GM03348 (cell line): ENCODE measurements around the gene FAM120A.

ENCODE experiments used
- DNase-seq: peaks from one replicate; pipeline ENCODE4 v3.0.0; 2012; ENCODE audit warnings: low spot score

The FAM120A gene

DNA sequence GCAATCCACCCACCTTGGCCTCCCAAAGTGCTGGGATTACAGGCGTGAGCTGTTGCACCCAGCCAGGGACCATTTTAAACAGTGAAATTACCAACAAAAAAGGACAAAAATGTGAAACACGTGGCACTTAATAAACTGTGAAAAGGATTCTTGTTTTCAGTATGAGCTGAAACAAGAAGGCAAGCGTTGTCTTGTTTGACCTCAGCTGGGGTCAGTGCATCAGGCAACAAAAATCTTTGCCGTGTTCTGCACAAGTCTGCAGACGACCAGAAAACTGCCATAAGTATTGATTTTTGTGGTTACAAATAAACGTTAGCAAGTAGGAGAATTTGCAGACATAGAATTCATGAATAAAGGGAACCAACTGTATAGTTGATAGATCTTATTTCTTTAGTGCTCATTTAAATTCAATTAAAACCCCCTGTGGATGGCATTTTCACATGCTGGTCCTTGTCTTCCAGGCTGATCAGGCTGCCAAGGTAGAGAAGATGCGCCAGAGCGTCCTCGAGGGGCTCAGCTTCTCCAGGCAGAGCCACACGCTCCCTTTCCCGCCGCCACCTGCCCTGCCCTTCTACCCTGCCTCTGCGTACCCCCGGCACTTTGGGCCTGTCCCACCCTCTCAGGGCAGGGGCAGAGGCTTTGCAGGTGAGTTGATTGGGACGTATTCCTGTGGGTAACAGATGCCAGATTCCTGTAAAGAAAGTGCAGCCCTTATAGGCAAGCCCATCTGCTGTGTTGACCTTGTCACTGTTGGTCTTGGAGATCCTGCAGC is 106.1 kb downstream of the FAM120A start:
- no peak for DNase-seq

DNA sequence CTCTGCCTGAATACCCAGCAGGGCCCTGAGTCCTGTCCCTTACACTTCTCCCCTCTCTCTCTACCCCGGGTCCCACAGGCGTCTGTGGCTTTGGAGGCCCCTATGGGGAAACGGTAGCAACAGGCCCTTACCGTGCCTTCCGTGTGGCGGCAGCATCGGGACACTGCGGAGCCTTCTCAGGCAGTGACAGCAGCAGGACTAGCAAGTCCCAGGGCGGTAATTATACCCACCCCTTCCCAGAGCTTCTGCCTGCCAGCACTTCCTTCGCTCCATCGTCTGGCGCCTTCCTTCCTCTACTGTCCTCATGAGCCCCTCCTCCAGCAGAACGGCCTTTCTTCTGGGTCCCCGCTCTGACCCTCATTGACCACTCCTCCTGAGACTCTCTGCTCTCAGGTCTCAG is 107.0 kb downstream of the FAM120A start:
- DNase-seq: no peak

DNA sequence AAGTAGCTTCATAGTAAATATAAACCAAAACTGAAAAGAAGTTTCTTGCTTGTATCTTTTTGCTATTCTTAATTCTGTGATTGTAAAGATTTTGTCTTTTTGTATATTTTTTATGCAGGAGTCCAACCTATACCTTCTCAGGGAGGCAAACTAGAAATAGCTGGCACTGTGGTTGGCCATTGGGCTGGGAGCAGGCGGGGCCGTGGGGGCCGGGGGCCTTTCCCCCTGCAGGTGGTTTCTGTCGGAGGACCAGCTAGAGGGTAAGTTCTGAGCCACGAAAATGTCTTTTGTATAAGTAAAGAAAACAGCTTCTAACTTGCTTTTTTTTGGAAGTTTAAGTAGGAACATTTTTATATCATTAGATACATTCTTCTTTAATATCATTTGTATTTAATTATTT is 109.5 kb downstream of the FAM120A start:
- DNase-seq: no peak

DNA sequence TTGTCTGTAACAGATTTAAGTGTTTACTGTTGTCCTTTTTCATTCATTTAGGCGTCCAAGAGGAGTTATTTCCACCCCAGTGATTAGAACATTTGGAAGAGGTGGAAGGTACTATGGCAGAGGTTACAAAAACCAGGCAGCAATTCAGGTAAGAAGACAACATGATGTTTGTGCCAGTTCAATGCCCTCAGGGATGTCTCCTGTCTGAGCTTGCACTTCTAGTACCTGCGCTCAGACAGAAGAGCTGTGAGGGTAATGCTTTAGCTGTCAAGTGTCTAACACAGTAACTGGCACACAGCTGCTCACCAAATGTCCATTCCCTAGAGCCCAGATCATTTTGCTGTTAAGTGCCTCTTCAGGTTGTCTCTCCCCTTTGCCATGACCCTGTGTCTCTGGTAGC is 110.7 kb downstream of the FAM120A start:
- no peak for DNase-seq

DNA sequence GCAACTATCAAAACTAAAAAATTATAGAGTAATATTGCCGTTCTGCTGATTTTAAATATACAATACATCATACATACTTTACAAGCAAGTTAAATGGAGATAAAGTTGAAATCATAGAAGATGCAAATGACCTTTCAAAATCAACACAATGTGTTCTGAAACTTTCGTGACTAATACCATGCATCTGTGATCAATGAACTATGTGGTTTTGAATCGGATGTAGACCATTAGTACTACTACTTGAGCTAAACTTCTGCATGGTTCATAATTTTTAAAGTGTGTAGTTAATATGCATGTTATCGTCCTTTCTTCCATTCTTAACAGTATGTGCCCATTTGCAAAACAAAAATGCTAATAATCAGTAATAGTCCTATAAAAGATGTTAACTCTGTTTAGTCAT is 113.6 kb downstream of the FAM120A start:
- DNase-seq: no peak

DNA sequence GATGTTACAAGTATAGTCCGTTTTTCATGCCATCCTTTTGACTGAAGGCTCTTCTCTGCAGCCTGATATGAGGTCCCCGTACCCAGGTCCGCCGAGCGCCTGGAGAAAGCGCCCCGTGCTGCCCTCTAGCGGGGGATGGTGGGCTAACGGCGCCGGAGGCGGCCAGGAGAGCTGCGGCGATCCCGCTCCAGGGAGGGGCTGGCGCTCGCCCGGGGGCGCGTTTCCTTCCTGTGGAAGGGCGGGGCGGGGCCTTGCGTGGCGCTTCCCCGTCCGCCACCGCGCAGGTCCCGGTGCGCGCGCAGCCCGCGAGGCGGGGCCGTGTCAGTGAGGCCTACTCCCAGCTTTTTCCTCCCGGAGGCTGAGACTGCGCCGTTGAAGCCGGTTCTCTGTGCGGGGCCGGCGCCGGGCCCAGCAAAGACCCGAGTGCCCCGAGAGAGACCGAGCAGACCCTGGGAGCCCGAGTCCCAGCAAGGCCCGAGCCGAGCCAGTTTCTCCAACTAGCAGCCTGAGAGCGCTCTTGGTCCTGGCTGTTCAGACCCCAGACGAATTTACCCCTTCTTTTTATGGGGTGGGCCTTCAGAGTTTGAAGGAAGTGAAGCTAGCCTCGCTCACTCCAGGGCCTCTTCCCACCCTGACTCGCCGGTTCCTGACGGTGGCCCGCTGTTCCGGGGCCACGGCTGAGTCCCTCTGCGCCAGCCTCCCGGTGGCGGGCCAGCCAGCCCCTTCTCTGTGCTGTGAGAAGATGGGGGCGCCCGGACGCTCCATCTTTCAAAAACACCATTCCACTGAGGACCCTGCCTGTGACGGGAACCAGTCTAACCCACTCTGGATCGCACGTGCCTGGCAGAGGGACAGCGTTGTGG is 115.2 kb downstream of the FAM120A start:
- peak; percentile 100 for DNase-seq

DNA sequence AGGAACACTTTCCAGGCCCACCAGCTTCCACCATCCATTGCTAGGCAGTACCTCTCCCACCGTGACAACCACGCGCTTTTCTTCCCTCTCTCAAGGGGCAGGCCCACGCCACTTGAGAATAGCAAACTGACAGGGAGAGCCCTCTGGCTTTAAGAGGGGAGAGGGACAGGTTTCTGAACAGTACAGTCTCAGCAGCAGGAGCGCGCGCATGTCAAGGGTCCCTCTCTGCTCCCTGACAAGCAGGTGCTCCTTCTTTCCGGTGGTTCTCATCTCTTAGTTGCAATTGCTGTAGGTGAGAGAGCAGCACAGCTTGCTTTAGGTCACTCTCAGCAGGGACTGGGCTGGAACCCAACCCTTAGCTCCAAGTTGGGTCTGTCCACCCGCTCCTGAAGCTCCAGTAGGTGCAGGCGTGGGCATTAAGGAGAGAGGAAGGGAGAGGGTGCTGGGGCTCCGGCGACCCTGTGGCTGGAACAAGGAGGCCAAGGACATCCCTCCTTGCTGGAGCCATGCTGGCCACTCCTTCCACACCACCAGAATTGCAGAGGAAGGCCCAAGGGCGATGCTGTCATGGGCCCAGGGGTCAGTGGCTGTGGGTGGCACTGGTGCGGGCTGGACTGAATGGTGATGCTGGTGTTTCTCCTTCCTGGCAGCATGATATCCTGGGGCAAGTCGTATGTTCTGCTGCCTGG is 115.9 kb downstream of the FAM120A start:
- peak; percentile 24 for DNase-seq

DNA sequence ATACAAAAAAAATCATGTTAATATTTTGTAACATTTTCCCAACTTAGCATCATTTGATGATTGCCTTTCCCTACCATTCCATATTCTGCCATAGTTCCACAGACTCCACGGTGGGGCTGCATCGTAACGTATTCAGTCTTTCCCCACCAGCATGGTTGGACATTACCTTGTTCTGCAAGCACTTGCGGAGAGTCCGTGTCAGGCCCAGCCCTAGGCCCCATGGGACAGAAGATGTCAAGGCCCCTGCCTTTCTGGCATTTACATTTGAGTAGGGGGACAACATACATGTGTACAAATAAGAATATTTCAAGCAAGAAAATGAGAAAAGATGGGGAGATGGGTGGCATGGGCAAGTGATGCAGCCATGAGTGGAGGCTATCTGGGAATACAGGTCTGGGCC is 116.7 kb downstream of the FAM120A start:
- no peak for DNase-seq

DNA sequence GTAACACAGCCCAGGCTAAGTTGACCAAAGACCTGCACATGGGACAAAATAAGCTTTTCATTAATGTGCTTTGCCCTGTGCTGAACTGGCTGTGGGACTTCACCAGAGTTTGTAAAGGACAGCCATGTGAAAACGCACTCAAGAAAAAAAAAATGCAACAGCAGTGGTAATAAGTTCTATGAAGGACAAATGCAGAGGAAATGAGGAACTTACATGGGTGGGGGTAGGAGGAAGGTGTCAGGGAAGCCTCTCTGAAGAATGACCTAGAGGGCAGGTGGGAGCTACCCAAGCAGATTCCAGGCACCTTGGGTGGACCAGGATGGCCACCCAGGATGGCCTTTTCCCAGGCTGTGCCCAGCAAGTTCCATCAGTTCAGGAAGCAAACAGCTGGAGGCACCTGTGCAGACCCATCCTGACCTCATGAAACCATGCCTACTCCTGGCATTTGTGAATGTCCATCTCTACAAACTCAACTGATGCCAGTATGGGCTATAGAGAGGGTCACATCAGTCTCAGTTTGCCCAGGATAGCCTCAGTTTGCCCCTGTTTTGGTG is 118.2 kb downstream of the FAM120A start:
- no peak for DNase-seq

DNA sequence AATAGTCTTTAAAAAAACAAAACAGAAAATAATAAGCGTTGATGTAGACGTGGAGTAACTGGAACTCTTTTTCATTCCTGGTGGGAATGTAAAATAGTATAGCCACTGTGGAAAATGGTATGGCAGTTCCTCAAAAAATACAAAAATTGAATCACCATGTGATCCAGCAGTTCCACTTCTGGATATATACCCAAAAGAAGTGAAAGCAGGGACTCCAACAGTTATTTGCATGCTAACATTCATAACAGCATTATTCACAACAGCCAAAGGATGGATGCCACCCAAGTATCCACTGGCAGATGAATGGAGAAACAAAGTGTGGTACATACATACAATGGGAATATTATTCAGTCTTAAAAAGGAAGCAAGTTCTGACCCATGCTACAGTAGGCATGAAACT is 120.7 kb downstream of the FAM120A start:
- DNase-seq: no peak

DNA sequence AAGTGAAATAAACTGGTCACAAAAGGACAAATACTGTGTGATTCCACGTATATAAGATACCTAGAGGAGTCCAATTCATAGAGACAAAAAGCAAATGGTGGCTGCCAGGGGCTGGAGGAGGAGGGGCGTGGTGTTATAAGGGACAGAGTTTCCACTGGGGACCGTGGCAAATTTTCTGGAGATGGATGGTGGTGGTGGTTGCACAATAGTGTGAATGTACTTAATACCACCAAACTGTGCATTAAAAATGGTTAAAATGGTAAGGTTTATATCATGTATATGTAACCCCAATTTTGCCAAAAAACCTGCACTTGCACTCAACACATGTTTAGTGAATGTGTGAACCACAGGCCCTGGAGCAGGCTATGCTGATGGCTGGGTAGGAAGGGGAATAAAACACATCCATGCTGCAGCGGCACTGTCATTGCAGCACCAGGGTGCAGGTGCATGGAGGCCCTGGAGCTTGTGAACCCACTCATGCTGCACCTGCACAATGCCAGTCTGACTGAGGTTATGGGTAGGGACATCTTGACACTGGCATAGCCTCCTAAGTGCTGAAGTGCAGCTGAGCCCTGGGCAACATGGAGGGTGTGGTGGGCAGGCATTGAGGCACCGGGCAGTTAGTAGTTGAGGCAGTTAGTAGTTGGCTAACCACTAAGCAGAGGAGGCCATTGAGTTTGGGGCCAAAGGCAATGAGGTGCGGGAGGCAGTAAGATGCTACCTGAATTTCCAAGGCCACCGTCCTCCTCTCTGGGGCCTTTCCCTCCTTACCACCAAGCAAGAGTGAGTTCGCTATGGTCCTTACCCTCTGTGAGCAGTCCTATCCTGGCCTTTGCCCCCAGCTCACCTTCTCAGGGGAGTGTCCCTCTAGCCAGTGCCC is 121.4 kb downstream of the FAM120A start:
- DNase-seq: no peak

DNA sequence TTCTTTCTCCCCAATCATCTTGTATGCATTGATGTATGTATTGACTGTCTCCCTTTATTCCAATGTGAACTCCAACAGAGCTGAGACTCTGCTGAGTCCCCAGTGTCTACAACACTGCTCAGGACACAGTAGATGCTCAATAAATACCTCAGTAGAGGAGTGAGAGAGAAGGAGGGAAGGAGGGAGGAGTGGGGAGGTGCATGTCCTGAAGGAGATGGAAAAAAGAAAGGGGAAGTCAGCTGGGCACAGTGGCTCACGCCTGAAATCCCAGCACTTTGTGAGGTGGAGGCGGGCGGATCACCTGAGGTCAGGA is 122.0 kb downstream of the FAM120A start:
- DNase-seq: no peak

DNA sequence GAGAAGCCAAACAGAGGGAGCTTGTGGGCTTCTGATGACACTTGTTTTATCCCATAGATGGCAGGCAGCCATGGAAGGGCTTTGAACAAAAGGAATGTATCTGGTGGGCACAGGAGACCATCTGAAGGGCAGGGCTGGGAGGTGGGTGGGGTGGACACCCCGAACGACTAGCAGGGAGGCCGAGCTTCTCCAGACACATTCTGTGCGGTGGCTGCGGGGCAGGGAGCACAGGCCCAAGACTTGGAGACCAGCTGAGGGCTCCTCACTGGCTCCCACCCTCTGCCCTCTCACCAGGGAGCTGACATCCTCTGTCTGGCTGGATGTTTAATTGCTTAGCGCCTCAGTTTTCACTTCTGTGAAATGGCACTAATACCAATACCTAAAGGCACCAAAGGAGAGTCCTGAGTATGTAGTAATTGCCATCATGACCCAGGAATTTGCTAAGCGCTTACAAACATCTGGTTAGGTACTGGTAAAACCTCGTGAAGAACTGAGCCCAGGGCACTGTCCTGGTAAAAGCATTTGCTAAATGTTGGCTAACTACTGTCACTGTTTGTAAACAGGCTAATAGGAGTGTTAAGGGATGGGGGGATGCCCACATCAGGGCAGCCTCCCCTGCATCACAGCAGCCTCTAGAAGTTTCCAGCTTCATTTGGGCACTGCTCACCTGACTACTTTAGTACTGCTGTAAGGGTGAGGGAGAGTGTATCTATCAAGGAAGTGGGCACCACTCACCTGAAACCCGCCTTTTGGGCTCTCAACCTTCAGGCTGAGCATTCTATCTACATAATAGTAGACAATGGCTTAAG is 122.8 kb downstream of the FAM120A start:
- DNase-seq: no peak

DNA sequence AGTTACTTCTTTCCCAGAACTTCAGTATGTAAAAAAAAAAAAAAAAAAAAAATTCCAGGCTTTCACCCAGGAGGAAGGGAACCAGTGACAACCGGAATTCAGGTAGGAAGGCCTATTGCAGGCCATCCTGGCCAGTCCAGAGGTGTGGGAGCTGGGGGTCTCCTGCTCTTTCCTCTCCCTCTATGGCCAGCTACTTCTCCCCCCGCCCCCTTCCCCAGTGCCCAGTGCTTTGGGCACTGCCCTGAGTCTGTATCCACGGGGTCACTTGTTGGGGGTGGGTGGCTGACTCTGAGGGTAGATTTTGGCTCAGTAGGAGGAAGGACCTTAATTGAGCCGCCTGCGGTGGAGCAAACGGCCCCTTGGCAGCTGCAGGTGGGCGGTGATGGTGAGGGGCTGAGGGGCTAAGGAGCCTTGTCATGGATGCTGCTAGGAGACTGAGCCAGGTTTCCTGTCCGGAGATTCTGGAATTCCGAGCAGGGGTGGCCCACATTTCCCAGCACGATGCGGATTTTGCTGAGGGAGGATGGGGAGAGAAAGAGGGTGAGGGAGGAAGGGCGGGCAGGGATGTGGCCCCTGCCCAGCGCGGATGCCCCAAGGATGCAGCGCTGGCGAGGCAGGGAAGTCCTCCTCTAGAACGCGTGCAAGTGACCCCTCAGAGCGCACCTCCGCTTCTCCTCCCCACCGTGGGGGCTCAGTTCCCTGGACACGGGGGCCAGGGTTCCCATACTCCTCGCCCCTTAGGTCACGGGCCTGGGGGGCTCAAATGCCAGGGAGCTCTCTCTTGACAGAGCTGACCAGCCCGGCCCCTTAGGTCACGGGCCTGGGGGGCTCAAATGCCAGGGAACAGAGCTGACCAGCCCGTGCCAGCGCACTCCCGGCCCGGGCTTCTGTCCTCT is 123.7 kb downstream of the FAM120A start:
- DNase-seq: peak; percentile 35

DNA sequence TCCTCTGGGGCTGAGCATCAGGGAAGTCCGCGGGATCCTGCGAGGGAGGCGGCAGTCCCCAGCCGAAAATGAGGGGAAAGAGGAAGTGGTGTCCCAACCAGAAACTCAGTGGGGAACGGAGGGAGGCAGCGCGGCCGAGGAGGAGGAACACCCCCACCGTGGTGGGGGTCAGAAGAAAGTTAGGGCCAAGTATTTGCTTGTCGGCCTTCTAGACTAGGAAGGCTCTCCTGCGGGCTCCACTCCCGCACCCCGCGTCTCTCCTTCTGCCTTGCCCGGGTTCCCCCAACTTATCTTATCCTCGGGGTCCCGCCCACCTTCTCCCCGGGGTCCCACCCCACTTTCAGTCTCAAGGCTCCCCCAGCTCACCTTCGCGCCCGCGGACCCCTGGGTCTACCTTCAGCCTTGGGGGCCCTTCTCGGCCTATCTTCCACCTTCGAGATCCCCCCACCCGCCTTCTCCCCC is 124.3 kb downstream of the FAM120A start:
- DNase-seq: peak; percentile 77

DNA sequence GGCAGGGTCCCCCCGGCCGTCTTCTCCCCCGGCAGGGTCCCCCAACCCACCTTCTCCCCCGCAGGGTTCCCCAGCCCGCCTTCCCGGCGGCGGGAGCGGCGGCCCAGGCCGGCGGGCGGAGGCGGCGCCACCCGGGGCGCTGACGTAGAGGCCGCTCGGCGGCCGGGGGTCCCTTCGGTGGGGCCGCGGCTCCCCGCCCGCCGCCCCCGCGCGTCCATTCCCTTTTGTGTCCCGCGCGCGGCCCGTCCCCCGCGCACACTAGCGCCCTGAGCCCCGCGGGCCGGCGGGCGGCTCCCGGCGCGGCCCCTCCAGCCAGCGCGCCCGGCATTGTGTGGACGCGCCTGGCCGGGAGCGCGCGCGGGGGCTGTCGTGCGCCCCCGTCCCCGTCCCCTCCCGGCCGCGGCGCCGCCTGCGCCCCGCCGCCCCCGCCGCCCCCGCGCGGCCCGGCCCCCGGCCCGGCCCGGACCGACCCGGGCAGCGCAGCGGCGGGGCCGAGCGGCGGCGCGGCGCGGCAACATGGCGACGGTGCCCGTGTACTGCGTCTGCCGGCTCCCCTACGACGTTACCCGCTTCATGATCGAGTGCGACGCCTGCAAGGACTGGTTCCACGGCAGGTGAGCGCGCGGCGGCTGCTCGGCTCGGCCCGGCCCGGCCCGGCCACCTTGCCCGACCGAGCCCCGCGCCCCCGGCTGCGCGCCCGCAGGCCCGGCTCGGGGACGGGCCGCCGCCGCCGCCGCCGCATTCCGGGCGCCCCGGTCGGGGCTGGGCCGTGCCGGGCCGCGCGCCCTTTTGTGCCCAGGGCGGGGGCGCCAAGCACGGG is 125.0 kb downstream of the FAM120A start, which contains the start of gene PHF2:
PHF2 (plus strand) TSS at position 327 of the 820 bp plus-strand sequence; CDS start at position 517, 190 bp downstream.
- peak; percentile 82 for DNase-seq

DNA sequence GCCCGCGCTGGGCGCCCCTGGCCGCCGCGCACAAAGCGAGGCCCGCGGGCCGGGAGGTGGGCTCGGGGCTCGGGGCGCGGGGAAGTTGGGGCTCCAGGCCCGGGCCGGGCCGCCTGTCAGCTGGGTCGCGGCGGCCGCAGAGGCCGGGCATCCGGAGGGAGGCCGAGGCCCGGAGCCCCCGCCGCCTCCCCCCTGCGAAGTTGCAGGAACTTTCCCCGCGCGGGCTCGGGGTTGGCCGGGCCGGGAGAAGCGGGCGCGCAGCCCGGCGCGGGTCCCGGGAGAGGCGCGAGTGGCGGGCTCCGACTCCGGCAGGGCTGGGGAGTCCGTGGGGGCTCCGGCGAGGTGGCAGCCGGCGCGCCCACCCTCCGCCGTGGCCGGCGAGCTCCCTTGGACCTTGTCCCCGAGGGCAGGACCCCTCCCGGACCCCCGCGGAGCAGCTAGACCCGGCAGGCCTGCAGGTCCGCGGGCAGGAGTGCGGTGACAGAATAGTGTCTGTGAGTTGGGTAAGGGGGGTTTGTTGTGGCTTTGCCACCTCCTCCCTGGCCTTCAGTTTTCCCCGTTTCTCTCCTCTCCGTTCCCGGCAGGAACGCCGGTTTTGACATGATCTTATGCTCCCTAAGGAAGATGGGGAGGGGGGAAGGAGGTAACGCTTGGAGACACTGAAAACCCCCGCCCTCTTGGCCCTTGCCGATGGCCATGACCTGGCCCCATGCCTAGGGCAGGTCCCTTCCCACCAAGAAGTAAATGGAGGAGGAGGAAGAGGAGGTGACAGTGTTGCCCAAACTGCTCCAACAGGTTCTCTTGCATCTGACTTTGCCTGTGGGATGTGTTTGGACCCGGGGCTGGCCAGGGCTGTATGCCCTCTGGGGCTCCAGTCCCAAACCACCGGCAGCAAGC is 125.8 kb downstream of the FAM120A start:
- peak; percentile 74 for DNase-seq
